CD14-positive monocyte (primary cell): ENCODE data around the gene CHAD. TPM values are rescaled to one million over a fixed set of nuclear protein-coding genes. Genes with fewer than 3 reads are reported as not detected.

Source experiments
- DNase-seq, 3 donors: peaks; one replicate each; pipeline ENCODE4 v3.0.0-alpha.2; 2011 to 2022
- H2AFZ ChIP-seq: 2 replicates; pipeline ENCODE4 v1.6.0; 2012; ENCODE audit warnings: mild to moderate bottlenecking, low read depth, low read length, inconsistent platforms; ENCODE audit not compliant: insufficient read depth, poor library complexity, severe bottlenecking
- H3K27ac ChIP-seq, 2 donors: 1 replicate in 1 of 2; 2 replicates in 1 of 2; pipeline ENCODE4 v1.5.1; 2012 to 2013; ENCODE audit warnings: low read length in 2 of 2, control low read depth in 1 of 2, inconsistent platforms in 1 of 2, low read depth in 1 of 2, mild to moderate bottlenecking in 1 of 2
- H3K27me3 ChIP-seq, 2 donors: one replicate each; pipeline versions ENCODE4 v1.6.0 to v1.6.1; 2011 to 2013; ENCODE audit warnings: low read length in 2 of 2; ENCODE audit not compliant: control insufficient read depth in 2 of 2, insufficient read depth in 2 of 2
- H3K36me3 ChIP-seq, 2 donors: replicated peaks in 1 of 2; 1 replicate in 1 of 2; 2 replicates in 1 of 2; pipeline versions ENCODE4 v1.5.1 to v1.6.1; 2012 to 2013; ENCODE audit warnings: low read length in 2 of 2, control low read depth in 1 of 2, inconsistent platforms in 1 of 2, mild to moderate bottlenecking in 1 of 2; ENCODE audit not compliant: insufficient read depth in 2 of 2, control insufficient read depth in 1 of 2
- H3K4me1 ChIP-seq, 2 donors: 1 replicate in 1 of 2; 2 replicates in 1 of 2; pipeline versions ENCODE4 v1.5.1 to v1.6.1; 2012 to 2013; ENCODE audit warnings: low read length in 2 of 2, control low read depth in 1 of 2, inconsistent platforms in 1 of 2, mild to moderate bottlenecking in 1 of 2, moderate library complexity in 1 of 2; ENCODE audit not compliant: insufficient read depth in 2 of 2, control insufficient read depth in 1 of 2
- H3K4me2 ChIP-seq: replicated peaks from 2 replicates; pipeline ENCODE3; 2012; ENCODE audit warnings: low read length, moderate library complexity, mild to moderate bottlenecking; ENCODE audit not compliant: poor library complexity, severe bottlenecking; ENCODE audit errors: extremely low read depth
- H3K4me3 ChIP-seq, 3 experiments: fragments of 200-600 bp in 1 of 3; sonication (generic) in 1 of 3; replicated peaks in 1 of 3; 1 replicate in 2 of 3; 2 replicates in 1 of 3; pipeline ENCODE4 v1.5.1; 2011 to 2013; ENCODE audit warnings: low read length in 3 of 3, mild to moderate bottlenecking in 3 of 3, control low read depth in 2 of 3, low read depth in 2 of 3, inconsistent platforms in 1 of 3, moderate library complexity in 1 of 3
- H3K79me2 ChIP-seq: 2 replicates; pipeline ENCODE4 v1.6.0; 2012; ENCODE audit warnings: mild to moderate bottlenecking, control low read depth, inconsistent platforms, low read length, moderate library complexity; ENCODE audit not compliant: insufficient read depth
- H3K9ac ChIP-seq: 2 replicates; pipeline ENCODE4 v1.6.0; 2017; ENCODE audit warnings: low read length, mild to moderate bottlenecking; ENCODE audit not compliant: insufficient read depth, poor library complexity, severe bottlenecking
- H3K9me3 ChIP-seq, 2 donors: replicated peaks in 1 of 2; 1 replicate in 1 of 2; 2 replicates in 1 of 2; pipeline versions ENCODE4 v1.5.1 to v1.6.1; 2012 to 2013; ENCODE audit warnings: low read length in 2 of 2, control low read depth in 1 of 2; ENCODE audit not compliant: control insufficient read depth in 1 of 2, insufficient read depth in 1 of 2
- H4K20me1 ChIP-seq: 2 replicates; pipeline ENCODE4 v1.6.0; 2012; ENCODE audit warnings: mild to moderate bottlenecking, low read length, control low read depth, moderate library complexity; ENCODE audit not compliant: insufficient read depth
- H3K27ac Mint-ChIP-seq, 7 donors: one replicate each; pipeline ENCODE4 v1.8.0; 2020; ENCODE audit warnings: mild to moderate bottlenecking in 7 of 7, mixed read lengths in 7 of 7, moderate library complexity in 6 of 7, inconsistent platforms in 2 of 7
- H3K27me3 Mint-ChIP-seq, 3 donors: one replicate each; pipeline ENCODE4 v1.8.0; 2021 to 2022; ENCODE audit warnings: low read depth in 3 of 3, mild to moderate bottlenecking in 3 of 3, mixed read lengths in 3 of 3, moderate library complexity in 3 of 3, inconsistent platforms in 1 of 3
- H3K36me3 Mint-ChIP-seq, 2 donors: one replicate each; pipeline ENCODE4 v1.8.0; 2020; ENCODE audit warnings: mixed read lengths in 2 of 2, inconsistent platforms in 1 of 2, mild to moderate bottlenecking in 1 of 2
- H3K4me1 Mint-ChIP-seq: one replicate; pipeline ENCODE4 v1.8.0; 2020; ENCODE audit warnings: mild to moderate bottlenecking, mixed read lengths
- H3K4me3 Mint-ChIP-seq, 2 donors: one replicate each; pipeline ENCODE4 v1.8.0; 2020; ENCODE audit warnings: mild to moderate bottlenecking in 2 of 2, mixed read lengths in 2 of 2, moderate library complexity in 1 of 2
- H3K9me3 Mint-ChIP-seq, 7 donors: one replicate each; pipeline ENCODE4 v1.8.0; 2020 to 2022; ENCODE audit warnings: mixed read lengths in 7 of 7, mild to moderate bottlenecking in 6 of 7, moderate library complexity in 6 of 7, inconsistent platforms in 2 of 7
- CTCF ChIP-seq: fragments of 200-600 bp; IDR thresholded peaks from one replicate; pipeline ENCODE4 v1.8.0; 2022; ENCODE audit warnings: antibody characterized with exemption, mild to moderate bottlenecking
- WGBS: methylation state at CpG from one replicate; pipeline ENCODE4 v1.1.5; 2013; ENCODE audit warnings: missing lambda C conversion rate; ENCODE audit not compliant: insufficient coverage; 5-methylcytosine and 5-hydroxymethylcytosine counted together
- intact Hi-C, 2 donors: fragments of 100-400 bp; cut with micrococcal nuclease; formaldehyde crosslinking; loops; one replicate each; pipeline versions ENCODE4 v1.15.0 to v1.15.1; 2023
- polyA plus RNA-seq, 3 donors: library from polyadenylated mRNA; depleted of rRNA in 1 of 3; unstranded in 2 of 3; stranded (reverse) in 1 of 3; fragments of 300-500 nt in 2 of 3; fragments of >200 nt in 1 of 3; fragmentation: Illumina TruSeq in 2 of 3; gene quantifications; 1 replicate in 2 of 3; 2 replicates in 1 of 3; pipeline ENCODE4 v1.2.3, GENCODE V29; 2012 to 2021

CHAD gene
- polyA plus RNA-seq, 3 donors, result not detected

GRCh38 chr17:50425682-50426471 is 42.8 kb downstream of the CHAD start, which contains the start of gene ACSF2:
Gene ACSF2 (plus strand): TSS chr17:50426218. CDS start chr17:50426262, 44 bp downstream.
- Mint-ChIP-seq H3K27me3 (peaks cover 0 to 5% (median 0%) of the 10 kb centered on the region in 3 donors), H3K36me3 (no peaks in the 10 kb centered on the region), H3K4me3 (peak within 1 kb of the TSS; percentile 80 to 92), H3K4me1 (peaks cover 48% of the 10 kb centered on the region), H3K9me3 (no peaks in the 10 kb centered on the region), H3K27ac (peak within 1 kb of the TSS; percentile 45 to 83 (median 73))
- DNase-seq, result peak; percentile 37 to 39 (median 38)
- WGBS, result under 1% methylated on average over 59 of the region's 70 CpGs
- Histone ChIP-seq H3K36me3 (no peaks in the 10 kb centered on the region), H3K79me2 (peaks cover 14% of the 10 kb centered on the region), H4K20me1 (no peaks in the 10 kb centered on the region), H3K27ac (peak within 1 kb of the TSS; percentile 23 to 53), H3K27me3 (no peaks in the 10 kb centered on the region), H2AFZ (peak within 1 kb of the TSS; percentile 96), H3K9ac (peak within 1 kb of the TSS; percentile 62), H3K4me1 (peaks cover 48 to 52% of the 10 kb centered on the region in 2 donors), H3K4me2 (peak within 1 kb of the TSS; percentile 90), H3K9me3 (no peaks in the 10 kb centered on the region), H3K4me3 (peak within 1 kb of the TSS; percentile 59 to 83 (median 65))
- intact Hi-C loops, result no loop called here
- no peak for TF ChIP-seq CTCF

DNA sequence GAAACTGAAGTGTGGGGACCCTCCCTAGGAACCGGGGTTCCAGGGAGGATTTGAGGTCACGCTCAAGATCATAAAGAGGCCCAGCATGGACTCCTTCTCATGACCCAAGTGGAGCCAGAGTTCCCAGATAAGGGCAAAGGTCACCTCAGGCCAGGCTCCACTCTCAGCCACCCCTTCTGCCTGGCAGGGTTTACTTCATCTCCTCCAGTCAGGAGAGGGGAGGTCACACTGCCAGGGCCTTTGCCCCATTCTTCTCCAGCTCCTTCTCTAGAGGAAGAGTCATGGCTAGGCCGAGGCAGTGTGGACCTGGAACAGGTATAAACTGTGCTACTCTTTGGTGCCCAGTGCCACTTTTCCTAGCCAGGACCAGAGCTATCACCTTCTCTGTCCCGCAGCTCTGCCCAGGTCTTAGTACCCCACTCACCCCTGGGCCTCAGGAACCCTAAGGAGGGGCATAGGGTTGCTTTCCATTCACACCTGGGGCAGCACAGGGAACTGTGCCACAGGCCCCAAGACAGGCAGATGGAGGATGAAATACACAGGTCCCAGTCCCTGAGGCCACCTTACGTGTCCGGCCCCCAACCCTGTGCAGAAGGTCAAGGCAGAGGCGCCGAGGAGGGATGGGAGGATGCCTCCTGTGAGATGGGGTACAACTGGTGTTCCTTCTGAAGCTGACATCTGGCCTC is 43.5 kb downstream of the CHAD start:
- Histone ChIP-seq H3K9ac (peak overlapping the region; percentile 62), H4K20me1 (no peaks in the 10 kb centered on the region), H3K4me1 (peaks cover 55 to 59% of the 10 kb centered on the region in 2 donors), H3K4me2 (peak overlapping the region; percentile 90), H3K79me2 (peaks cover 14% of the 10 kb centered on the region), H3K27me3 (no peaks in the 10 kb centered on the region), H3K9me3 (no peaks in the 10 kb centered on the region), H3K27ac (no peak overlapping the region), H2AFZ (peak overlapping the region; percentile 96), H3K4me3 (peak overlapping the region; percentile 59 to 83 (median 65)), H3K36me3 (no peaks in the 10 kb centered on the region)
- WGBS, result 80% methylated on average over 5 of the region's 8 CpGs
- intact Hi-C loops, result no loop called here
- H3K9me3 Mint-ChIP-seq, result no peaks in the 10 kb centered on the region
- H3K4me1 Mint-ChIP-seq, result peaks cover 55% of the 10 kb centered on the region
- TF ChIP-seq CTCF, result no peak
- peak overlapping the region; percentile 80 to 91 for H3K4me3 Mint-ChIP-seq
- no peaks in the 10 kb centered on the region for H3K36me3 Mint-ChIP-seq
- H3K27ac Mint-ChIP-seq, result no peak overlapping the region
- peaks cover 0 to 5% (median 0%) of the 10 kb centered on the region in 3 donors for H3K27me3 Mint-ChIP-seq
- peak in 1 of 3 donors; percentile 5 for DNase-seq
